GM12891 (cell line): ENCODE data around the gene CNMD.

Experiments
- PAX5 ChIP-seq: IDR thresholded peaks from 2 replicates; pipeline ENCODE4 v1.6.1; 2011; ENCODE audit warnings: low read length, moderate library complexity, mild to moderate bottlenecking; ENCODE audit not compliant: insufficient read depth, severe bottlenecking
- POLR2A ChIP-seq: IDR thresholded peaks from 2 replicates; pipeline ENCODE4 v1.6.1; 2011; ENCODE audit warnings: low read depth, low read length, control low read depth
- POLR2AphosphoS5 ChIP-seq: IDR thresholded peaks from 2 replicates; pipeline ENCODE4 v1.6.1; 2011; ENCODE audit warnings: low read depth, low read length, control low read depth
- POU2F2 ChIP-seq: IDR thresholded peaks from 2 replicates; pipeline ENCODE4 v1.6.1; 2011; ENCODE audit warnings: low read depth, mild to moderate bottlenecking, control low read depth, low read length, moderate library complexity
- SPI1 ChIP-seq: IDR thresholded peaks from 2 replicates; pipeline ENCODE4 v1.6.1; 2011; ENCODE audit warnings: low read depth, low read length, control low read depth
- TAF1 ChIP-seq: IDR thresholded peaks from 2 replicates; pipeline ENCODE4 v1.6.1; 2011; ENCODE audit warnings: low read depth, low read length, control low read depth

DNA sequence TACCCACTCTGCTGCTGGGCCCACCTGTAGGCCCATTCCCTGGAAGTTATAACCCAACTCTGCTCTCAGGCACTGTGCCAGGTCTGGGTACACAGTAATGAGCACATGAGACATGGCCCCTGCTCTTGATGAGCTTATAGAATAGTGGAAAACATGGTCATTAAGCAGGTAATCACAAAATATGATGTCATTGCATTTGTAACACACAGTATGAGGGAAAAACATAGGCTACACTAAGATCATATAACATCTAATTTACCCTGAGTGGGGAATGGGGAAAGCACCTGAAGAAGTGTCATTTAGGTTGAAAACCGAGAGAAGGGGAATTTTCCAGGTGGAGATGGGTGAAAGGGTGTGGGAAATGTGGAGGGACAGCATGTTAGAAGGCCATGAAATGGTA, 3.9 kb upstream of the CNMD start:
- TF ChIP-seq POLR2A (no peak), POLR2AphosphoS5 (no peak), PAX5 (no peak), TAF1 (no peak), POU2F2 (no peak), SPI1 (no peak)
